Measurements from ENCODE around the gene NHEJ1.

Gene NHEJ1

GRCh38 chr2:219030177-219030940, 130.3 kb downstream of the NHEJ1 start:
- TF ChIP-seq CTCF (IDR thresholded peaks at IDR 0.05; ENCODE audit: low read depth, low read length), result no peak
- no peaks in the 10 kb centered on the region for H3K36me3 ChIP-seq
- no peaks in the 10 kb centered on the region for H3K27me3 ChIP-seq (ENCODE audit: insufficient read depth, low read depth, severe bottlenecking)
- no peak for DNase-seq
- H3K4me3 ChIP-seq (ENCODE audit: low read depth, low read length), result no peak overlapping the region
- H3K9me3 ChIP-seq (ENCODE audit: severe bottlenecking), result no peaks in the 10 kb centered on the region
- H3K27ac ChIP-seq, result no peak overlapping the region

- Histone ChIP-seq H3K27ac (no peak overlapping the region), H3K9me3 (ENCODE audit: severe bottlenecking) (no peaks in the 10 kb centered on the region), H3K27me3 (ENCODE audit: insufficient read depth, low read depth, severe bottlenecking) (no peaks in the 10 kb centered on the region), H3K36me3 (no peaks in the 10 kb centered on the region), H3K4me3 (ENCODE audit: low read depth, low read length) (no peak overlapping the region)
- TF ChIP-seq CTCF (IDR thresholded peaks at IDR 0.05; ENCODE audit: low read depth, low read length), result peak; percentile 97
- DNase-seq, result peak; percentile 83
Measured at GRCh38 chr2:219029829-219030165, 130.8 kb downstream of the NHEJ1 start.

GRCh38 chr2:219028996-219029828, 131.4 kb downstream of the NHEJ1 start:
- no peak for DNase-seq
- Histone ChIP-seq H3K4me3 (ENCODE audit: low read depth, low read length) (no peak overlapping the region), H3K27me3 (ENCODE audit: insufficient read depth, low read depth, severe bottlenecking) (no peaks in the 10 kb centered on the region), H3K27ac (no peak overlapping the region), H3K9me3 (ENCODE audit: severe bottlenecking) (no peaks in the 10 kb centered on the region), H3K36me3 (no peaks in the 10 kb centered on the region)
- TF ChIP-seq CTCF (IDR thresholded peaks at IDR 0.05; ENCODE audit: low read depth, low read length), result no peak

GRCh38 chr2:219028141-219028540, 132.5 kb downstream of the NHEJ1 start:
- no peaks in the 10 kb centered on the region for H3K27me3 ChIP-seq (ENCODE audit: insufficient read depth, low read depth, severe bottlenecking)
- H3K27ac ChIP-seq, result no peak overlapping the region
- H3K9me3 ChIP-seq (ENCODE audit: severe bottlenecking), result no peaks in the 10 kb centered on the region
- no peak for TF ChIP-seq CTCF (IDR thresholded peaks at IDR 0.05; ENCODE audit: low read depth, low read length)
- no peak overlapping the region for H3K4me3 ChIP-seq (ENCODE audit: low read depth, low read length)
- DNase-seq, result no peak
- H3K36me3 ChIP-seq, result no peaks in the 10 kb centered on the region

- no peak for TF ChIP-seq CTCF (IDR thresholded peaks at IDR 0.05; ENCODE audit: low read depth, low read length)
- no peaks in the 10 kb centered on the region for H3K9me3 ChIP-seq (ENCODE audit: severe bottlenecking)
- DNase-seq, result no peak
- H3K36me3 ChIP-seq, result no peaks in the 10 kb centered on the region
- no peak overlapping the region for H3K4me3 ChIP-seq (ENCODE audit: low read depth, low read length)
- H3K27me3 ChIP-seq (ENCODE audit: insufficient read depth, low read depth, severe bottlenecking), result no peaks in the 10 kb centered on the region
- no peak overlapping the region for H3K27ac ChIP-seq
Measured at GRCh38 chr2:219027511-219028055, 133.0 kb downstream of the NHEJ1 start.
